ENCODE results near the gene CDX1. TPM values are rescaled to one million over a fixed set of nuclear protein-coding genes. Genes with fewer than 3 reads are reported as not detected.

The CDX1 gene
- polyA plus RNA-seq, 3 donors: not detected

DNA sequence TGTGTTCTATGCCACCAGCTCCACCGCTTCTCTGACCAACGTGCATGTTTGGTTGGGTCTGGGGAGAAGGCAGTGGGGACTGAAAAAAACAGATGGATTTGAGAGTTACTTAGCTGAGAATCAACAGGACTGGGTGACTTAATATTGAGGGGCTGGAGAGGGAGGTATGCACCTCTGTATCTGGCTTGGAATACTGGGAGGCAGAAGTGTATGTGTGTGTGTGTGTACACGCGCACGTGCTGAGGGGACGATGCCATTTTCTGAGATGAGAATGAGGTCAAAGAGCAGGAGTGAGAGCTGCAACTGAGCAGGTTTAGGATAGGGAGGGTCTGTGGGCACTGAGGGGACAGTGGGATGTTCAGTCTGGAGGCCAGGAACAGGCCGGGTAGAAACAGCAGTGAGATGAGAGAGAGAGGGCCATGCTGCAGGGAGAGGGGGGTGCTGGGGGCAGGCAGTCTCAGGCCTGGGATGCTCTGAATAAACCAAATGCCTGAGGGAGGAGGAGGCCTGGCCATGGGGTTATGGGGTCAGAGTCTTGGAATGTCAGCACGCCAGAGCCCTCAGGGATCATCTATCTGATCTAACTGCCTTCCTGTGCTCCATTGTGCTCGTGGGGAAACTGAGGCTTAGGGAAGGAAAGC is 24.9 kb upstream of the CDX1 start:
- H3K36me3 Mint-ChIP-seq: peaks cover 2 to 3% of the 10 kb centered on the region in 2 donors
- H3K4me2 ChIP-seq (replicated peaks; ENCODE audit: extremely low read depth, low read length, poor library complexity, severe bottlenecking): no peak overlapping the region
- peaks cover 0 to 7% (median 3%) of the 10 kb centered on the region in 3 donors for H3K27me3 Mint-ChIP-seq (ENCODE audit: low read depth in 3 of 3)
- H3K9me3 Mint-ChIP-seq: no peaks in the 10 kb centered on the region
- H3K36me3 ChIP-seq (replicated peaks in 1 of 2; ENCODE audit: control insufficient read depth in 1 of 2, insufficient read depth in 2 of 2, low read length in 2 of 2): no peaks in the 10 kb centered on the region
- H3K4me3 Mint-ChIP-seq: no peak overlapping the region
- peak overlapping the region; percentile 34 for H3K9ac ChIP-seq (ENCODE audit: insufficient read depth, low read length, poor library complexity, severe bottlenecking)
- H3K9me3 ChIP-seq (replicated peaks in 1 of 2; ENCODE audit: control insufficient read depth in 1 of 2, insufficient read depth in 1 of 2, low read length in 2 of 2): no peaks in the 10 kb centered on the region
- H2AFZ ChIP-seq (ENCODE audit: insufficient read depth, low read depth, low read length, poor library complexity, severe bottlenecking): no peak overlapping the region
- peaks cover 40% of the 10 kb centered on the region for H3K4me1 Mint-ChIP-seq
- WGBS (ENCODE audit: insufficient coverage): 97% methylated on average over 8 of the region's 9 CpGs
- no peak overlapping the region for H3K4me3 ChIP-seq (replicated peaks in 1 of 3; ENCODE audit: low read depth in 2 of 3, low read length in 3 of 3)
- intact Hi-C loops (cut with micrococcal nuclease): no loop called here
- H4K20me1 ChIP-seq (ENCODE audit: insufficient read depth, low read length): no peaks in the 10 kb centered on the region
- H3K27ac Mint-ChIP-seq: peak overlapping the region; percentile 31 to 99 (median 96)
- TF ChIP-seq, protein P1, sequence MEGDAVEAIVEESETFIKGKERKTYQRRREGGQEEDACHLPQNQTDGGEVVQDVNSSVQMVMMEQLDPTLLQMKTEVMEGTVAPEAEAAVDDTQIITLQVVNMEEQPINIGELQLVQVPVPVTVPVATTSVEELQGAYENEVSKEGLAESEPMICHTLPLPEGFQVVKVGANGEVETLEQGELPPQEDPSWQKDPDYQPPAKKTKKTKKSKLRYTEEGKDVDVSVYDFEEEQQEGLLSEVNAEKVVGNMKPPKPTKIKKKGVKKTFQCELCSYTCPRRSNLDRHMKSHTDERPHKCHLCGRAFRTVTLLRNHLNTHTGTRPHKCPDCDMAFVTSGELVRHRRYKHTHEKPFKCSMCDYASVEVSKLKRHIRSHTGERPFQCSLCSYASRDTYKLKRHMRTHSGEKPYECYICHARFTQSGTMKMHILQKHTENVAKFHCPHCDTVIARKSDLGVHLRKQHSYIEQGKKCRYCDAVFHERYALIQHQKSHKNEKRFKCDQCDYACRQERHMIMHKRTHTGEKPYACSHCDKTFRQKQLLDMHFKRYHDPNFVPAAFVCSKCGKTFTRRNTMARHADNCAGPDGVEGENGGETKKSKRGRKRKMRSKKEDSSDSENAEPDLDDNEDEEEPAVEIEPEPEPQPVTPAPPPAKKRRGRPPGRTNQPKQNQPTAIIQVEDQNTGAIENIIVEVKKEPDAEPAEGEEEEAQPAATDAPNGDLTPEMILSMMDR (IDR thresholded peaks at IDR 0.05): no peak
- DNase-seq: no peak
- H3K4me1 ChIP-seq (ENCODE audit: control insufficient read depth in 1 of 2, insufficient read depth in 2 of 2, low read length in 2 of 2): peaks cover 41 to 42% of the 10 kb centered on the region in 2 donors
- no peaks in the 10 kb centered on the region for H3K27me3 ChIP-seq (ENCODE audit: control insufficient read depth in 2 of 2, insufficient read depth in 2 of 2, low read length in 2 of 2)
- H3K79me2 ChIP-seq (ENCODE audit: insufficient read depth, low read length): no peaks in the 10 kb centered on the region
- peak overlapping the region; percentile 57 to 93 for H3K27ac ChIP-seq (ENCODE audit: low read depth in 1 of 2, low read length in 2 of 2)

DNA sequence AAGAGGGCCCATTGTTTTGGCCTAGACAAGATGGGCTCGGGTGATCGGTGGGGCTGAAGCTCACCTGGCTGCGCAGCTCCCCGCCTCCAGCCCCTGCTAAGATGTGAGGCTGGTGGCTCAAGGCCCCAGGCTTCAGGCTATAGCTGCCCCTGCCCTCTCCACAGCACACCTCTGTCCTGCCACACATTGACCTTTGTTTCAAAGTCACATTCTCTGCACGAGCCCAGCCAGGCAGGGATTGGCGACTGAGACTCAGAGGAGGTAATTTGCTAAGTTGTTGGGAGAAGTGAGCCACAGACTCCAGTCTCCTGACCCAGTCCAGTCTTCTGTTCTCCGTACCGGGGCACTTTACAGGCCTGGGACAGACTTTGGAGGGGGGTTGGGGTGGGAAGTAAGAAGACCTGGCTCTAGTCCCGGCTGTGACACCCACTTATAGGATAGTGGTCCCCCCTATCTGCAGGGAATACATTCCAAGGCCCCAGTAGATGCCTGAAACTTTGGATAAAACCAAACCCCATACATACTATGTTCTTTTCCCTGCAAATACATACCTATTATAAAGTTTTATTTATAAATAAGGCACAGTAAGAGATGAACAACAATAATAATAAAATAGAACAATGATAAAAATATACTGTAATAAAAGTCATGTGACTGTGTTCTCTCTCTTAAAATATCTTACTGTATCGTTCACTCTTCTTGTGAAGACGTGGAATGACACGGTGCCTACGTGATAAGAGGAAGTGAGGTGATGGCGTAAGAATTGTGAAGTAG is 24.2 kb upstream of the CDX1 start:
- no peak overlapping the region for H2AFZ ChIP-seq (ENCODE audit: insufficient read depth, low read depth, low read length, poor library complexity, severe bottlenecking)
- H3K79me2 ChIP-seq (ENCODE audit: insufficient read depth, low read length): no peaks in the 10 kb centered on the region
- no peaks in the 10 kb centered on the region for H3K36me3 ChIP-seq (replicated peaks in 1 of 2; ENCODE audit: control insufficient read depth in 1 of 2, insufficient read depth in 2 of 2, low read length in 2 of 2)
- H3K9ac ChIP-seq (ENCODE audit: insufficient read depth, low read length, poor library complexity, severe bottlenecking): peak overlapping the region; percentile 34
- peak overlapping the region; percentile 25 for H3K4me2 ChIP-seq (replicated peaks; ENCODE audit: extremely low read depth, low read length, poor library complexity, severe bottlenecking)
- TF ChIP-seq, protein P1 (IDR thresholded peaks at IDR 0.05): no peak
- no peak overlapping the region for H3K4me3 ChIP-seq (replicated peaks in 1 of 3; ENCODE audit: low read depth in 2 of 3, low read length in 3 of 3)
- H3K4me3 Mint-ChIP-seq: peak overlapping the region in 1 of 2 donors; percentile 87
- no peaks in the 10 kb centered on the region for H3K27me3 ChIP-seq (ENCODE audit: control insufficient read depth in 2 of 2, insufficient read depth in 2 of 2, low read length in 2 of 2)
- DNase-seq: no peak
- H3K4me1 Mint-ChIP-seq: peaks cover 40% of the 10 kb centered on the region
- peak overlapping the region; percentile 83 to 93 for H3K27ac ChIP-seq (ENCODE audit: low read depth in 1 of 2, low read length in 2 of 2)
- intact Hi-C loops (cut with micrococcal nuclease): no loop called here
- peaks cover 2 to 3% of the 10 kb centered on the region in 2 donors for H3K36me3 Mint-ChIP-seq
- H3K27me3 Mint-ChIP-seq (ENCODE audit: low read depth in 3 of 3): peaks cover 0 to 7% (median 4%) of the 10 kb centered on the region in 3 donors
- no peaks in the 10 kb centered on the region for H4K20me1 ChIP-seq (ENCODE audit: insufficient read depth, low read length)
- no peaks in the 10 kb centered on the region for H3K9me3 ChIP-seq (replicated peaks in 1 of 2; ENCODE audit: control insufficient read depth in 1 of 2, insufficient read depth in 1 of 2, low read length in 2 of 2)
- peak overlapping the region; percentile 96 to 99 (median 97) for H3K27ac Mint-ChIP-seq
- H3K9me3 Mint-ChIP-seq: no peaks in the 10 kb centered on the region
- peaks cover 41 to 42% of the 10 kb centered on the region in 2 donors for H3K4me1 ChIP-seq (ENCODE audit: control insufficient read depth in 1 of 2, insufficient read depth in 2 of 2, low read length in 2 of 2)
- 100% methylated on average over 5 of the region's 14 CpGs for WGBS (ENCODE audit: insufficient coverage)
